Measurements from ENCODE around the gene SLC25A42.

Gene SLC25A42

GRCh38 chr19:19096641-19097627 is 33.1 kb downstream of the SLC25A42 start:
- no peak overlapping the region for H2BK12ac ChIP-seq (ENCODE audit: low read length in 2 of 2)
- H2AK5ac ChIP-seq (ENCODE audit: low read length, severe bottlenecking) = peak overlapping the region; percentile 39
- H3K14ac ChIP-seq (ENCODE audit: low read length in 2 of 2) = no peak overlapping the region
- no peak overlapping the region for H4K8ac ChIP-seq (ENCODE audit: low read length)
- WGBS = 94% methylated on average over 24 of the region's 24 CpGs
- H2BK15ac ChIP-seq (ENCODE audit: low read depth, poor library complexity, severe bottlenecking) = no peak overlapping the region
- H4K91ac ChIP-seq (ENCODE audit: low read length) = no peak overlapping the region
- H3K36me3 ChIP-seq (ENCODE audit: control insufficient read depth in 1 of 2, insufficient read depth in 2 of 2, low read depth in 1 of 2, low read length in 2 of 2) = peaks cover 0 to 15% of the 10 kb centered on the region in 2 experiments
- no peak overlapping the region for H3K18ac ChIP-seq (ENCODE audit: low read depth in 1 of 2, low read length in 2 of 2)
- H3K23ac ChIP-seq (ENCODE audit: low read length in 2 of 2) = no peak overlapping the region
- H3K4me2 ChIP-seq (ENCODE audit: low read length, poor library complexity, severe bottlenecking) = no peak overlapping the region
- no peak overlapping the region for H2BK120ac ChIP-seq (ENCODE audit: low read depth, low read length)
- H3K4ac ChIP-seq (ENCODE audit: low read depth in 1 of 2, low read length in 2 of 2) = no peak overlapping the region
- H3K27ac ChIP-seq (ENCODE audit: low read length, poor library complexity, severe bottlenecking) = no peak overlapping the region
- no peak for DNase-seq
- H3K4me3 ChIP-seq (ENCODE audit: insufficient read depth in 1 of 2, low read depth in 1 of 2, low read length in 2 of 2) = no peak overlapping the region
- no peak overlapping the region for H3K9ac ChIP-seq (ENCODE audit: low read length)
- no peak overlapping the region for H2AFZ ChIP-seq (ENCODE audit: low read depth, low read length)
- no peaks in the 10 kb centered on the region for H3K79me1 ChIP-seq (replicated peaks; ENCODE audit: low read length, poor library complexity, severe bottlenecking)
- H3K4me1 ChIP-seq (ENCODE audit: control insufficient read depth, insufficient read depth, low read depth, low read length) = peaks cover 23% of the 10 kb centered on the region
- no peaks in the 10 kb centered on the region for H3K9me3 ChIP-seq (ENCODE audit: control insufficient read depth, low read length)
- no peaks in the 10 kb centered on the region for H3K27me3 ChIP-seq (ENCODE audit: control insufficient read depth in 1 of 2, insufficient read depth in 1 of 2, low read length in 2 of 2)
- no peak overlapping the region for H2BK5ac ChIP-seq (ENCODE audit: low read depth, low read length, poor library complexity, severe bottlenecking)

DNA sequence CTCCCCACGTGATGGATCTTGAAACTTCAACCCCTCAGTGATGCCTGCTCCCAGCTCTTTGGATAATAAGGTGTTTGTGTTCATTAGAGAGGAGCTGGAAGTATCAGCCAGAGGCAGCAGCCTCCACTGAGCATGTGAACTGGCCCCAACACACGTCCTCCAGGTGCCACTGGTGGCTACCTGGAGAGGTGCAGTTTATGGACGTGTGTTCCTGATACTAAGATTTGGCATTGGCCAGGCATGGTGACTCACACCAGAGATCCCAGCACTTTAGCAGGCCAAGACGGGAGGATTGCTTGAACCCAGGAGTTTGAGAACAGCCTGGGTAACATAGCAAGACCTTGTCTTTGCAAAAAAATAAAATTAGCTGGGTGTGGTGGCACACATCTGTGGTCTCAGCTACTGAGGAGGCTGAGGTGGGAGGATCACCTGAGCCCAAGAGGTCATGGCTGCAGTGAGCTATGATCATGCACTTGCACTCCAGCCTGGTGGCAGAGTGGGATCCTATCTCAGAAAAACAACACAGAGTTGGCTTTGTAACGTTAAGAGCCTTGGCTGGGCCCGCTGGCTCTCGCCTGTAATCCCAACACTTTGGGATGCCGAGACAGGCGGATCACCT is 34.4 kb downstream of the SLC25A42 start:
- no peak overlapping the region for H3K14ac ChIP-seq (ENCODE audit: low read length in 2 of 2)
- WGBS = 86% methylated on average over 9 of the region's 9 CpGs
- no peak overlapping the region for H2BK5ac ChIP-seq (ENCODE audit: low read depth, low read length, poor library complexity, severe bottlenecking)
- no peak overlapping the region for H3K18ac ChIP-seq (ENCODE audit: low read depth in 1 of 2, low read length in 2 of 2)
- H3K23ac ChIP-seq (ENCODE audit: low read length in 2 of 2) = no peak overlapping the region
- no peak overlapping the region for H2BK15ac ChIP-seq (ENCODE audit: low read depth, poor library complexity, severe bottlenecking)
- H3K27ac ChIP-seq (ENCODE audit: low read length, poor library complexity, severe bottlenecking) = no peak overlapping the region
- H3K4ac ChIP-seq (ENCODE audit: low read depth in 1 of 2, low read length in 2 of 2) = no peak overlapping the region
- no peaks in the 10 kb centered on the region for H3K27me3 ChIP-seq (ENCODE audit: control insufficient read depth in 1 of 2, insufficient read depth in 1 of 2, low read length in 2 of 2)
- no peak overlapping the region for H4K8ac ChIP-seq (ENCODE audit: low read length)
- H3K9ac ChIP-seq (ENCODE audit: low read length) = no peak overlapping the region
- H3K4me2 ChIP-seq (ENCODE audit: low read length, poor library complexity, severe bottlenecking) = no peak overlapping the region
- H3K4me1 ChIP-seq (ENCODE audit: control insufficient read depth, insufficient read depth, low read depth, low read length) = peaks cover 23% of the 10 kb centered on the region
- H4K91ac ChIP-seq (ENCODE audit: low read length) = no peak overlapping the region
- no peak overlapping the region for H2BK12ac ChIP-seq (ENCODE audit: low read length in 2 of 2)
- H2AK5ac ChIP-seq (ENCODE audit: low read length, severe bottlenecking) = no peak overlapping the region
- no peak overlapping the region for H2AFZ ChIP-seq (ENCODE audit: low read depth, low read length)
- H3K79me1 ChIP-seq (replicated peaks; ENCODE audit: low read length, poor library complexity, severe bottlenecking) = no peaks in the 10 kb centered on the region
- H3K9me3 ChIP-seq (ENCODE audit: control insufficient read depth, low read length) = no peaks in the 10 kb centered on the region
- H3K36me3 ChIP-seq (ENCODE audit: control insufficient read depth in 1 of 2, insufficient read depth in 2 of 2, low read depth in 1 of 2, low read length in 2 of 2) = peaks cover 0 to 12% of the 10 kb centered on the region in 2 experiments
- H3K4me3 ChIP-seq (ENCODE audit: insufficient read depth in 1 of 2, low read depth in 1 of 2, low read length in 2 of 2) = no peak overlapping the region
- DNase-seq = no peak
- no peak overlapping the region for H2BK120ac ChIP-seq (ENCODE audit: low read depth, low read length)

DNA sequence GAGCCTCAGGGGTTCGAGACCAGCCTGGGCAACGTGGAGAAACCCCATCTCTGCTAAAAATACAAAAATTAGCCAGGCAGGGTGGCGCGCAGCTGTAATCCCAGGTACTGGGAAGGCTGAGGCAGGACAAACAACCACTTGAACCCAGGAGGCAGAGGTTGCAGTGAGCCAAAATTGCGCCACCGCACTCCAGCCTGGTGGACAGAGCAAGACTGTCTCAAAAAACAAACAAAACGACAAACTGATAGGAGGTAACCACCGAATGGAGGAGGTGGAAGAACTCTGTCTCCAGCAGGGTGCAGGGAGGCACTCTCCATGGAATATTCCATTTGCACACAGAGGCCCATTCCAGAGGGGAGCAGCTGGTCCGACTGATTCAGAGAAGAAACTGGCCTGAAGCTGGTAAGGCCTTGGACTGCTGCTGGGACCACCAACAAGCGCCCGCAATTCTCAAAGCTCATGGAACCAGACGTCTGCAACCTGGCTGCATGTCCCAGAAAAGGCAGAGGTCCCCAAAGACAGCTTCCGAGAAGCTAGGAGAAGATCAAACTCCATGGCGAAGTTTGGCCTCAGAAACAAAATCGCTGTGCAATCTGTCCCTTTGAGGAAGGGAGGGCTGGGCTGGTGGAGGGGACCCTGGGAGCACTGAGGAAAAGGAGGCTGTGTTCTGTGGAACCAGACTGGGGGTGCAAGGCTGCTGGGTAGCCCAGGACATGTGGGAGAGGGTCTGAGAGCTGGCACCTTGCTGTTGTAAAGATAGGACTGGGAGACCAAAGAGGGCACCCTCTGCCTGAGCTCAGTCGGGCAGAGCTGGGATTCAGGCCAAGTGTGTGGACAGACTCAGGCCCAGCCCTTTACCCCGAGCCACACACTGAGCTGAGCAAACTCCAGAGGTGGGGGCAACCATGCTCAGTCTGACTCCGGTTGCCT is 35.2 kb downstream of the SLC25A42 start:
- no peak overlapping the region for H4K8ac ChIP-seq (ENCODE audit: low read length)
- H2AK5ac ChIP-seq (ENCODE audit: low read length, severe bottlenecking) = no peak overlapping the region
- H2BK15ac ChIP-seq (ENCODE audit: low read depth, poor library complexity, severe bottlenecking) = no peak overlapping the region
- no peak overlapping the region for H2BK5ac ChIP-seq (ENCODE audit: low read depth, low read length, poor library complexity, severe bottlenecking)
- H3K27ac ChIP-seq (ENCODE audit: low read length, poor library complexity, severe bottlenecking) = no peak overlapping the region
- no peak overlapping the region for H3K18ac ChIP-seq (ENCODE audit: low read depth in 1 of 2, low read length in 2 of 2)
- H3K79me1 ChIP-seq (replicated peaks; ENCODE audit: low read length, poor library complexity, severe bottlenecking) = no peaks in the 10 kb centered on the region
- no peaks in the 10 kb centered on the region for H3K27me3 ChIP-seq (ENCODE audit: control insufficient read depth in 1 of 2, insufficient read depth in 1 of 2, low read length in 2 of 2)
- no peak overlapping the region for H2BK12ac ChIP-seq (ENCODE audit: low read length in 2 of 2)
- 88% methylated on average over 18 of the region's 18 CpGs for WGBS
- DNase-seq = no peak
- H3K4me1 ChIP-seq (ENCODE audit: control insufficient read depth, insufficient read depth, low read depth, low read length) = peaks cover 21% of the 10 kb centered on the region
- H3K4me2 ChIP-seq (ENCODE audit: low read length, poor library complexity, severe bottlenecking) = no peak overlapping the region
- no peaks in the 10 kb centered on the region for H3K9me3 ChIP-seq (ENCODE audit: control insufficient read depth, low read length)
- no peak overlapping the region for H3K14ac ChIP-seq (ENCODE audit: low read length in 2 of 2)
- no peak overlapping the region for H4K91ac ChIP-seq (ENCODE audit: low read length)
- H3K23ac ChIP-seq (ENCODE audit: low read length in 2 of 2) = no peak overlapping the region
- H3K4ac ChIP-seq (ENCODE audit: low read depth in 1 of 2, low read length in 2 of 2) = no peak overlapping the region
- H3K4me3 ChIP-seq (ENCODE audit: insufficient read depth in 1 of 2, low read depth in 1 of 2, low read length in 2 of 2) = no peak overlapping the region
- no peak overlapping the region for H3K9ac ChIP-seq (ENCODE audit: low read length)
- H2BK120ac ChIP-seq (ENCODE audit: low read depth, low read length) = no peak overlapping the region
- no peak overlapping the region for H2AFZ ChIP-seq (ENCODE audit: low read depth, low read length)
- H3K36me3 ChIP-seq (ENCODE audit: control insufficient read depth in 1 of 2, insufficient read depth in 2 of 2, low read depth in 1 of 2, low read length in 2 of 2) = peaks cover 0 to 12% of the 10 kb centered on the region in 2 experiments

Data from mesenchymal stem cell (in vitro differentiated cells and primary cell).